Activated CD4-positive, alpha-beta memory T cell treated with anti-CD3 and anti-CD28 coated beads for 36 hours (primary cell): ENCODE data around the gene DNAH17. TPM values are rescaled to one million over a fixed set of nuclear protein-coding genes. Genes with fewer than 3 reads are reported as not detected.
"Not testable (repeated sequence)": the region's sequence is repeated elsewhere in the genome, so short reads cannot be mapped to it uniquely, and the experiment has no call there.

ENCODE experiments used
- CTCF ChIA-PET: fragments of 350-600 bp; sonication (Branson Sonifier 250); formaldehyde crosslinking; loops from one replicate; lab custom pipeline; 2021; ENCODE audit warnings: antibody characterized with exemption, inconsistent platforms; lab: Charles Lee
- POLR2A ChIA-PET: fragments of 350-600 bp; sonication (Branson Sonifier 250); formaldehyde crosslinking; loops from one replicate; lab custom pipeline; 2021; ENCODE audit warnings: antibody characterized with exemption; lab: Charles Lee
- DNase-seq: peaks from one replicate; pipeline ENCODE4 v3.0.0-alpha.2; 2020
- H3K27ac Mint-ChIP-seq: one replicate; pipeline ENCODE4 v1.8.0; 2021; ENCODE audit warnings: mixed read lengths
- H3K27me3 Mint-ChIP-seq: one replicate; pipeline ENCODE4 v1.8.0; 2021; ENCODE audit warnings: mixed read lengths
- H3K36me3 Mint-ChIP-seq: one replicate; pipeline ENCODE4 v1.8.0; 2021; ENCODE audit warnings: mixed read lengths
- H3K4me1 Mint-ChIP-seq: one replicate; pipeline ENCODE4 v1.8.0; 2021; ENCODE audit warnings: low read depth, mixed read lengths
- H3K4me3 Mint-ChIP-seq: one replicate; pipeline ENCODE4 v1.8.0; 2021; ENCODE audit warnings: mild to moderate bottlenecking, mixed read lengths
- H3K9me3 Mint-ChIP-seq: one replicate; pipeline ENCODE4 v1.8.0; 2021; ENCODE audit warnings: mixed read lengths
- intact Hi-C: fragments of 100-400 bp; cut with micrococcal nuclease; formaldehyde crosslinking; loops from one replicate; pipeline ENCODE4 v1.15.1; 2023
- total RNA-seq, 2 experiments: library from RNA; stranded (reverse); gene quantifications; one replicate each; pipeline ENCODE4 v1.2.3, GENCODE V29; 2021

Gene DNAH17
- total RNA-seq, 2 experiments from 2014 or later, result 0.21 to 0.29 TPM

- intact Hi-C loops, result no loop called here
- DNase-seq, result no peak
- POLR2A ChIA-PET, result no interaction called here
- peaks cover 6% of the 10 kb centered on the region for H3K9me3 Mint-ChIP-seq
- H3K27ac Mint-ChIP-seq, result no peak overlapping the region
- no peaks in the 10 kb centered on the region for H3K36me3 Mint-ChIP-seq
- H3K27me3 Mint-ChIP-seq, result peaks cover 2% of the 10 kb centered on the region
- CTCF ChIA-PET, result no interaction called here
- no peak overlapping the region for H3K4me3 Mint-ChIP-seq
- no peaks in the 10 kb centered on the region for H3K4me1 Mint-ChIP-seq
Observed at GRCh38 chr17:78466786-78467715, 110.1 kb downstream of the DNAH17 start.

- POLR2A ChIA-PET, H3K9me3 Mint-ChIP-seq, H3K4me3 Mint-ChIP-seq, H3K27ac Mint-ChIP-seq, intact Hi-C loops, H3K36me3 Mint-ChIP-seq, H3K27me3 Mint-ChIP-seq, DNase-seq, H3K4me1 Mint-ChIP-seq, CTCF ChIA-PET: not testable (repeated sequence)
Observed at GRCh38 chr17:78466109-78466785, 110.9 kb downstream of the DNAH17 start.

- H3K36me3 Mint-ChIP-seq, result no peaks in the 10 kb centered on the region
- no peaks in the 10 kb centered on the region for H3K27me3 Mint-ChIP-seq
- ChIA-PET POLR2A (no interaction called here), CTCF (interaction anchor here (0.6 kb wide), 2 partner anchors 14 to 144 kb away, joined by 3 read pairs; no protein-coding TSS in a partner anchor)
- H3K9me3 Mint-ChIP-seq, result no peaks in the 10 kb centered on the region
- H3K4me3 Mint-ChIP-seq, result no peak overlapping the region
- H3K4me1 Mint-ChIP-seq, result no peaks in the 10 kb centered on the region
- DNase-seq, result no peak
- no peak overlapping the region for H3K27ac Mint-ChIP-seq
- intact Hi-C loops, result no loop called here
Observed at GRCh38 chr17:78462148-78462547, 115.0 kb downstream of the DNAH17 start.

GRCh38 chr17:78461799-78462053 lies 115.5 kb downstream of the DNAH17 start:
- H3K27ac Mint-ChIP-seq, result no peak overlapping the region
- intact Hi-C loops, result no loop called here

GRCh38 chr17:78460951-78461798 lies 116.0 kb downstream of the DNAH17 start:
- intact Hi-C loops, result no loop called here
- Mint-ChIP-seq H3K9me3 (no peaks in the 10 kb centered on the region), H3K4me1 (no peaks in the 10 kb centered on the region), H3K4me3 (no peak overlapping the region), H3K27me3 (no peaks in the 10 kb centered on the region), H3K36me3 (no peaks in the 10 kb centered on the region), H3K27ac (no peak overlapping the region)
- no peak for DNase-seq
- CTCF ChIA-PET, result interaction anchor here (0.6 kb wide), 1 partner anchor 13 kb away, joined by 3 read pairs; no protein-coding TSS in a partner anchor
- POLR2A ChIA-PET, result no interaction called here

More at GRCh38 chr17:78461799-78462053, 115.5 kb downstream of the DNAH17 start:
- Mint-ChIP-seq H3K27me3 (no peaks in the 10 kb centered on the region), H3K4me3 (no peak overlapping the region), H3K4me1 (no peaks in the 10 kb centered on the region), H3K9me3 (no peaks in the 10 kb centered on the region), H3K36me3 (no peaks in the 10 kb centered on the region)
- ChIA-PET CTCF (interaction anchor here (0.6 kb wide), 2 partner anchors 14 to 144 kb away, joined by 3 read pairs; no protein-coding TSS in a partner anchor), POLR2A (no interaction called here)
- no peak for DNase-seq

- no peak overlapping the region for H3K4me3 Mint-ChIP-seq
- H3K27ac Mint-ChIP-seq, result no peak overlapping the region
- intact Hi-C loops, result no loop called here
- H3K36me3 Mint-ChIP-seq, result no peaks in the 10 kb centered on the region
- H3K9me3 Mint-ChIP-seq, result no peaks in the 10 kb centered on the region
- no peak for DNase-seq
- ChIA-PET CTCF (no interaction called here), POLR2A (no interaction called here)
- H3K4me1 Mint-ChIP-seq, result no peaks in the 10 kb centered on the region
- no peaks in the 10 kb centered on the region for H3K27me3 Mint-ChIP-seq
Observed at GRCh38 chr17:78460176-78460675, 117.0 kb downstream of the DNAH17 start.

GRCh38 chr17:78459696-78460095 lies 117.5 kb downstream of the DNAH17 start:
- CTCF ChIA-PET, result no interaction called here
- H3K4me1 Mint-ChIP-seq, result no peaks in the 10 kb centered on the region
- H3K27ac Mint-ChIP-seq, result no peak overlapping the region
- H3K4me3 Mint-ChIP-seq, result no peak overlapping the region
- DNase-seq, result no peak
- no peaks in the 10 kb centered on the region for H3K36me3 Mint-ChIP-seq
- H3K27me3 Mint-ChIP-seq, result no peaks in the 10 kb centered on the region
- no peaks in the 10 kb centered on the region for H3K9me3 Mint-ChIP-seq
- intact Hi-C loops, result no loop called here
- POLR2A ChIA-PET, result no interaction called here

- intact Hi-C loops, result no loop called here
- ChIA-PET CTCF (no interaction called here), POLR2A (no interaction called here)
- Mint-ChIP-seq H3K9me3 (no peaks in the 10 kb centered on the region), H3K4me3 (no peak overlapping the region), H3K27me3 (no peaks in the 10 kb centered on the region), H3K27ac (no peak overlapping the region), H3K36me3 (no peaks in the 10 kb centered on the region), H3K4me1 (no peaks in the 10 kb centered on the region)
- DNase-seq, result no peak
Observed at GRCh38 chr17:78458736-78459335, 118.4 kb downstream of the DNAH17 start.

- no peak for DNase-seq
- ChIA-PET CTCF (no interaction called here), POLR2A (no interaction called here)
- Mint-ChIP-seq H3K9me3 (no peaks in the 10 kb centered on the region), H3K27ac (no peak overlapping the region), H3K4me3 (no peak overlapping the region), H3K36me3 (no peaks in the 10 kb centered on the region), H3K27me3 (no peaks in the 10 kb centered on the region), H3K4me1 (no peaks in the 10 kb centered on the region)
- intact Hi-C loops, result no loop called here
Observed at GRCh38 chr17:78458091-78458490, 119.1 kb downstream of the DNAH17 start.

- no peaks in the 10 kb centered on the region for H3K4me1 Mint-ChIP-seq
- no peak overlapping the region for H3K4me3 Mint-ChIP-seq
- DNase-seq, result no peak
- ChIA-PET CTCF (interaction anchor here (0.8 to 1.4 kb wide), 2 partner anchors 9 to 10 kb away, joined by 3 to 4 read pairs; no protein-coding TSS in a partner anchor), POLR2A (no interaction called here)
- H3K36me3 Mint-ChIP-seq, result no peaks in the 10 kb centered on the region
- H3K27ac Mint-ChIP-seq, result no peak overlapping the region
- no peaks in the 10 kb centered on the region for H3K9me3 Mint-ChIP-seq
- no peaks in the 10 kb centered on the region for H3K27me3 Mint-ChIP-seq
- intact Hi-C loops, result no loop called here
Observed at GRCh38 chr17:78454346-78454745, 122.8 kb downstream of the DNAH17 start.

GRCh38 chr17:78451753-78452152 lies 125.4 kb downstream of the DNAH17 start:
- ChIA-PET POLR2A (no interaction called here), CTCF (no interaction called here)
- intact Hi-C loops, result no loop called here
- Mint-ChIP-seq H3K36me3 (no peaks in the 10 kb centered on the region), H3K4me1 (no peaks in the 10 kb centered on the region), H3K27ac (no peak overlapping the region), H3K9me3 (no peaks in the 10 kb centered on the region), H3K4me3 (no peak overlapping the region), H3K27me3 (no peaks in the 10 kb centered on the region)
- no peak for DNase-seq
